Measurements from ENCODE around the gene LRRC2. TPM values are rescaled to one million over a fixed set of nuclear protein-coding genes. Genes with fewer than 3 reads are reported as not detected.

Gene LRRC2
- total RNA-seq, 1 donor from 2014 or later, result not detected

DNA sequence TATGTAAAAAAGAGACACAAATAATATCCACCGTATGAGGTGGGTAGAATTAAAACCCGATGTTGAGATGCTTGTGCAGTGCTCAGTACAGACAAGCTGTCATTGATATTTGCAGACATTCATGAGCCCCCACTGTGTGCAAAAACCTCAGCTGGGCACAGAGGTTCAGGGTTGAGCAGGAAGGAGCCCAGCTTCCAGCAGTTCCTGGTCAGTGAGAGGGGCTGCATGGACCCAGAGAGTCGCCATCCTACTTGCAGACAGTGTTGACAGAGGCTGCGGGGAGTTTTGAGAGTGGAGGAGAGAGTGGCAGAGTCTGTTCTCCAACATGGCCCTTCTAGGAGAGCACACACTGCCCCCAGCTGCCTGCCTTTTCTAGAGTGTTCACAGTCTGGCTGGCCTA is 95.3 kb downstream of the LRRC2 start:
- no peak overlapping the region for H3K27ac Mint-ChIP-seq
- CTCF ChIA-PET, result interaction anchor here (1.4 kb wide), 1 partner anchor 20 kb away, joined by 4 read pairs; no protein-coding TSS in a partner anchor
- peaks cover 11% of the 10 kb centered on the region for H3K9me3 Mint-ChIP-seq
- TF ChIP-seq, protein P1, sequence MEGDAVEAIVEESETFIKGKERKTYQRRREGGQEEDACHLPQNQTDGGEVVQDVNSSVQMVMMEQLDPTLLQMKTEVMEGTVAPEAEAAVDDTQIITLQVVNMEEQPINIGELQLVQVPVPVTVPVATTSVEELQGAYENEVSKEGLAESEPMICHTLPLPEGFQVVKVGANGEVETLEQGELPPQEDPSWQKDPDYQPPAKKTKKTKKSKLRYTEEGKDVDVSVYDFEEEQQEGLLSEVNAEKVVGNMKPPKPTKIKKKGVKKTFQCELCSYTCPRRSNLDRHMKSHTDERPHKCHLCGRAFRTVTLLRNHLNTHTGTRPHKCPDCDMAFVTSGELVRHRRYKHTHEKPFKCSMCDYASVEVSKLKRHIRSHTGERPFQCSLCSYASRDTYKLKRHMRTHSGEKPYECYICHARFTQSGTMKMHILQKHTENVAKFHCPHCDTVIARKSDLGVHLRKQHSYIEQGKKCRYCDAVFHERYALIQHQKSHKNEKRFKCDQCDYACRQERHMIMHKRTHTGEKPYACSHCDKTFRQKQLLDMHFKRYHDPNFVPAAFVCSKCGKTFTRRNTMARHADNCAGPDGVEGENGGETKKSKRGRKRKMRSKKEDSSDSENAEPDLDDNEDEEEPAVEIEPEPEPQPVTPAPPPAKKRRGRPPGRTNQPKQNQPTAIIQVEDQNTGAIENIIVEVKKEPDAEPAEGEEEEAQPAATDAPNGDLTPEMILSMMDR (IDR thresholded peaks at IDR 0.05), result no peak
- H3K4me1 Mint-ChIP-seq, result no peaks in the 10 kb centered on the region
- peaks cover 10% of the 10 kb centered on the region for H3K27me3 Mint-ChIP-seq
- ATAC-seq (ENCODE audit: low read depth) (no peak), DNase-seq (no peak)
- no peak overlapping the region for H3K4me3 Mint-ChIP-seq
- intact Hi-C loops (cut with micrococcal nuclease), result no loop called here
- H3K36me3 Mint-ChIP-seq (ENCODE audit: low read depth), result no peaks in the 10 kb centered on the region
- POLR2A ChIA-PET, result no interaction called here

- Mint-ChIP-seq H3K9me3 (peaks cover 7% of the 10 kb centered on the region), H3K4me1 (no peaks in the 10 kb centered on the region), H3K36me3 (ENCODE audit: low read depth) (no peaks in the 10 kb centered on the region), H3K4me3 (no peak overlapping the region), H3K27ac (no peak overlapping the region), H3K27me3 (peaks cover 12% of the 10 kb centered on the region)
- ATAC-seq (ENCODE audit: low read depth), result no peak
- TF ChIP-seq, protein P1 (IDR thresholded peaks at IDR 0.05), result no peak
- DNase-seq, result no peak
- CTCF ChIA-PET, result interaction anchor here (1.2 to 1.5 kb wide), 3 partner anchors 19 to 160 kb away, joined by 3 to 4 read pairs (median 3); no protein-coding TSS in a partner anchor
- intact Hi-C loops (cut with micrococcal nuclease), result no loop called here
- POLR2A ChIA-PET, result no interaction called here
Measured at GRCh38 chr3:46469680-46470357, 96.3 kb downstream of the LRRC2 start.

DNA sequence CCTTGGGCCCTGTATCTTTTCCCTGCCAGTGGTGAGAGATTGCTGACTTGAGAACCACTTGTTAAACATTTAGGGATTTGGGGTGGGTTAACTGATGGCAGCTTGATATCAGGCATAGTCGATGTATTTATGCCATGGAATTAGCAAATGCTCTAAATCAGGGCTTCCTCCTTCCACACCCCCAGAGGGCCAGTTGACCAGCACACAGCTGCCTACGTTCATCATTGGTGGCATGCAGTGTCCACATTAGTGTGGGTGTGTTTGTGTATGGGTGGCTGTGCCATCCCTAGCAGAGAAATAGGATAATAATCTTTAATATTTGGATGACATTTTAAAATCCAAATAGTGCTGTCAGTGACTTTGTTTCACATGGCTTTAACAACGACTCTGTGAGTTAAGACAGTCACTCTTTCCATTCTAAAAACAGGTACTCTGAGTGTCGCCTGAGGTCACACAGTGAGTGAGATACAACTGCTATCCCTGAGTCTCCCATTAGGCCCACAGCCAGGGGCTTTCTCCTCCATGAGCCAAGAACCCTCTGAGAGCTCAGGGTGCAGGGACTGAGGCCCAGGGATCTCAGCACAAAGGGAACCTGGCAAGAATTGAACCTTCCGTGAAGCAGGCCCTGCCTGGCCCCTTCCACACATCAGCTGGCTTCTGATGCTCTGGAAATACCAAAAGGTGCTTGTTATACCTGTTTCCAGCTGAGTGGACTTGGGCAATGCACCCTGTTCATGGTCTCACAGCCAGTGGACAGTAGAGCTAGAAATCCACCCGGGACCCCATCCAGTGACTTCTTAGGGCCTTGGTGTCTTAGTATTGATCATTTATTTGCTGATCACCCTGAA is 97.1 kb downstream of the LRRC2 start:
- H3K4me1 Mint-ChIP-seq, result no peaks in the 10 kb centered on the region
- CTCF ChIA-PET, result interaction anchor here (1.2 to 1.5 kb wide), 2 partner anchors 90 to 161 kb away, joined by 3 read pairs; no protein-coding TSS in a partner anchor
- DNase-seq, result no peak
- no peak for ATAC-seq (ENCODE audit: low read depth)
- peaks cover 15% of the 10 kb centered on the region for H3K27me3 Mint-ChIP-seq
- H3K9me3 Mint-ChIP-seq, result no peaks in the 10 kb centered on the region
- H3K27ac Mint-ChIP-seq, result no peak overlapping the region
- POLR2A ChIA-PET, result no interaction called here
- intact Hi-C loops (cut with micrococcal nuclease), result no loop called here
- H3K36me3 Mint-ChIP-seq (ENCODE audit: low read depth), result no peaks in the 10 kb centered on the region
- H3K4me3 Mint-ChIP-seq, result no peak overlapping the region
- TF ChIP-seq, protein P1 (IDR thresholded peaks at IDR 0.05), result no peak

GRCh38 chr3:46467562-46467961 is 98.5 kb downstream of the LRRC2 start:
- DNase-seq (no peak), ATAC-seq (ENCODE audit: low read depth) (no peak)
- no peaks in the 10 kb centered on the region for H3K9me3 Mint-ChIP-seq
- CTCF ChIA-PET, result interaction anchor here (1.3 kb wide), 1 partner anchor 20 kb away, joined by 5 read pairs; no protein-coding TSS in a partner anchor
- H3K27me3 Mint-ChIP-seq, result peaks cover 26% of the 10 kb centered on the region
- H3K4me1 Mint-ChIP-seq, result no peaks in the 10 kb centered on the region
- intact Hi-C loops (cut with micrococcal nuclease), result no loop called here
- POLR2A ChIA-PET, result no interaction called here
- no peaks in the 10 kb centered on the region for H3K36me3 Mint-ChIP-seq (ENCODE audit: low read depth)
- no peak overlapping the region for H3K27ac Mint-ChIP-seq
- TF ChIP-seq, protein P1 (IDR thresholded peaks at IDR 0.05), result no peak
- no peak overlapping the region for H3K4me3 Mint-ChIP-seq

DNA sequence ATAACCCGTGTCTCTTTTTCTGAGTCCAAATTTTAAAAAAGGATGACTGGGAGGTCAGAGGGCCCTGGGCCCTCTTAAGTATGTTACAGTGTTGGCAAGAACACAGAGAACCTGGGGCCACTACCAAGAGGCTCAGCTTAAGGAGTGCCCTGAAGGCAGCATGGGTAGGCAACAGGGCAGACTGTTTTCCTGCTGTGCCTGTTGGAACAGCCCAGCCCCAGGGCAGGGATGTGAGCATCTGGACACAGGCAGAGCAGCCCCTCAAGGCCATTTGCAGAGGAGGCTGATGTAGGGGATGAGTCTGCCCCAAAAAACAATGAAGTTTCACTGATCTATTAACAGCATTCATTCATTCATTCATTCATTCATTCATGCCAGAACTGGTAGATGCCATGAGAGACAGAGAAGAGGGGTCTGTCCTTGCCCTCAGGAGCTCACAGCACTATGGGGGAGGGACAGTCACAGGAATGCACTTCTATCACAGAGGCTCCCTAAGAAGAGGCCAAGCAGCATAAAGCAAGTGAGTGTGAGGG is 99.2 kb downstream of the LRRC2 start:
- Mint-ChIP-seq H3K4me3 (no peak overlapping the region), H3K9me3 (no peaks in the 10 kb centered on the region), H3K4me1 (no peaks in the 10 kb centered on the region), H3K27ac (no peak overlapping the region), H3K27me3 (peaks cover 33% of the 10 kb centered on the region), H3K36me3 (ENCODE audit: low read depth) (no peaks in the 10 kb centered on the region)
- ChIA-PET CTCF (interaction anchor here (1.3 kb wide), 1 partner anchor 21 kb away, joined by 5 read pairs; no protein-coding TSS in a partner anchor), POLR2A (no interaction called here)
- TF ChIP-seq, protein P1 (IDR thresholded peaks at IDR 0.05), result no peak
- no peak for ATAC-seq (ENCODE audit: low read depth)
- intact Hi-C loops (cut with micrococcal nuclease), result no loop called here
- no peak for DNase-seq

All from activated B cell treated with CpG ODN at 0.5 μM for 24 hours (primary cell).